Forelimb muscle (tissue), 1 donor: Measurements from ENCODE around the gene SPAM1. TPM values are rescaled to one million over a fixed set of nuclear protein-coding genes. Genes with fewer than 3 reads are reported as not detected.

Source experiments
- polyA plus RNA-seq: library from polyadenylated mRNA; unstranded; fragments of 120-200 nt; gene quantifications from one replicate; pipeline ENCODE4 v1.2.1, GENCODE V29; 2013; ENCODE audit not compliant: insufficient read length

The SPAM1 gene
- polyA plus RNA-seq, 1 donor: not detected

Other genes starting within 250 kb of the SPAM1 start
- 29.9 TPM for gene WASL, start 176.2 kb upstream of the SPAM1 start, polyA plus RNA-seq
- 0.05 TPM for gene HYAL4, start 80.1 kb upstream of the SPAM1 start, polyA plus RNA-seq
- gene TMEM229A, start 107.8 kb downstream of the SPAM1 start, polyA plus RNA-seq: not detected